OCI-LY7 (cell line): ENCODE data around the gene TSC22D2. TPM values are rescaled to one million over a fixed set of nuclear protein-coding genes. Genes with fewer than 3 reads are reported as not detected.

Experiments used
- BruUV-seq: library from RNA; stranded (reverse); fragments of 400-500 nt; replicated peaks from 2 replicates; lab custom pipeline; 2021; lab: Mats Ljungman, UMichigan
- CTCF ChIA-PET: fragments of 300-600 bp; sonication (Branson Sonifier 250); formaldehyde crosslinking; loops from one replicate; lab custom pipeline; 2022; ENCODE audit warnings: antibody characterized with exemption; ENCODE audit not compliant: unreplicated experiment; lab: Charles Lee
- POLR2A ChIA-PET: fragments of 300-600 bp; sonication (Branson Sonifier 250); formaldehyde crosslinking; loops from one replicate; lab custom pipeline; 2022; ENCODE audit warnings: antibody characterized with exemption; lab: Charles Lee
- DNase-seq: peaks from one replicate; pipeline ENCODE4 v3.0.0-alpha.2; 2015; ENCODE audit warnings: low spot score
- H2AFZ ChIP-seq: fragments of 200-600 bp; sonication (generic), shearing (Covaris generic); 2 replicates; pipeline ENCODE4 v1.6.1; 2014; ENCODE audit warnings: mild to moderate bottlenecking, antibody characterized with exemption, low read length, moderate library complexity
- H3K27ac ChIP-seq: fragments of 200-600 bp; sonication (generic); 2 replicates; pipeline ENCODE4 v1.5.1; 2014; ENCODE audit warnings: mixed run types, low read depth, mild to moderate bottlenecking, moderate library complexity, low read length, inconsistent platforms; ENCODE audit not compliant: poor library complexity, severe bottlenecking
- H3K36me3 ChIP-seq: fragments of 200-600 bp; sonication (generic); 2 replicates; pipeline ENCODE4 v1.6.1; 2014; ENCODE audit warnings: mild to moderate bottlenecking, antibody characterized with exemption, low read length, moderate library complexity, mixed read lengths; ENCODE audit not compliant: insufficient read depth
- H3K4me1 ChIP-seq: fragments of 200-600 bp; sonication (generic); 2 replicates; pipeline ENCODE4 v1.5.1; 2014; ENCODE audit warnings: mild to moderate bottlenecking, low read length; ENCODE audit not compliant: insufficient read depth, poor library complexity, severe bottlenecking
- H3K4me2 ChIP-seq: fragments of 200-600 bp; sonication (generic); 2 replicates; pipeline ENCODE4 v1.6.1; 2014; ENCODE audit warnings: mild to moderate bottlenecking, low read length
- H3K4me3 ChIP-seq: fragments of 200-600 bp; sonication (generic); 2 replicates; pipeline ENCODE4 v1.5.1; 2014; ENCODE audit warnings: mild to moderate bottlenecking, low read depth, low read length; ENCODE audit not compliant: poor library complexity, severe bottlenecking
- H3K79me2 ChIP-seq: fragments of 200-600 bp; sonication (generic); 2 replicates; pipeline ENCODE4 v1.6.1; 2016; ENCODE audit warnings: low read depth, mild to moderate bottlenecking, low read length, moderate library complexity, mixed read lengths; ENCODE audit not compliant: insufficient read depth
- H3K9me2 ChIP-seq: fragments of 200-600 bp; sonication (generic); 2 replicates; pipeline ENCODE4 v1.6.1; 2016; ENCODE audit warnings: mild to moderate bottlenecking, low read length, mixed read lengths; ENCODE audit not compliant: insufficient read depth
- H3K9me3 ChIP-seq: fragments of 200-600 bp; sonication (generic); 2 replicates; pipeline ENCODE4 v1.6.1; 2014; ENCODE audit warnings: mild to moderate bottlenecking, mixed run types, low read length, mixed read lengths
- H4K20me1 ChIP-seq: fragments of 200-600 bp; sonication (generic); 2 replicates; pipeline ENCODE4 v1.6.1; 2014; ENCODE audit warnings: mild to moderate bottlenecking, antibody characterized with exemption, low read length, moderate library complexity, mixed read lengths; ENCODE audit not compliant: insufficient read depth
- CTCF ChIP-seq: fragments of 200-600 bp; sonication (generic); conservative IDR thresholded peaks from 2 replicates; pipeline ENCODE4 v1.5.1; 2014; ENCODE audit warnings: mild to moderate bottlenecking, antibody characterized with exemption, low read length, moderate library complexity, mixed read lengths
- EZH2phosphoT487 ChIP-seq: fragments of 200-600 bp; sonication (generic); IDR thresholded peaks from 2 replicates; pipeline ENCODE4 v1.6.1; 2018; ENCODE audit warnings: low read depth, borderline replicate concordance, mild to moderate bottlenecking, mixed run types, antibody characterized with exemption, low read length, moderate library complexity, mixed read lengths
- intact Hi-C: fragments of 100-400 bp; cut with micrococcal nuclease; formaldehyde crosslinking; loops from one replicate; pipeline ENCODE4 v1.10.0; 2022; ENCODE audit not compliant: unreplicated experiment
- total RNA-seq, 2 experiments: library from RNA; depleted of rRNA in 1 of 2; stranded (reverse); fragments of >200 nt in 1 of 2; shearing (Covaris generic) in 1 of 2; gene quantifications; 2 replicates each; pipeline ENCODE4 v1.2.3, GENCODE V29; 2014 to 2022

The TSC22D2 gene
- total RNA-seq, 2 experiments from 2014 or later, result 5.9 to 24.2 TPM

- no peaks in the 10 kb centered on the region for H3K79me2 ChIP-seq
- H2AFZ ChIP-seq, result no peak overlapping the region
- H3K4me2 ChIP-seq, result no peak overlapping the region
- H3K9me3 ChIP-seq, result no peaks in the 10 kb centered on the region
- H3K27ac ChIP-seq, result no peak overlapping the region
- no peaks in the 10 kb centered on the region for H4K20me1 ChIP-seq
- H3K4me1 ChIP-seq, result peaks cover 4% of the 10 kb centered on the region
- ChIA-PET CTCF (no interaction called here), POLR2A (no interaction called here)
- no peaks in the 10 kb centered on the region for H3K9me2 ChIP-seq
- DNase-seq, result peak; percentile 11
- TF ChIP-seq CTCF, result peak; percentile 57
- no peak for TF ChIP-seq EZH2phosphoT487
- no peaks in the 10 kb centered on the region for H3K36me3 ChIP-seq
- no TSS peak for BruUV-seq
- intact Hi-C loops, result no loop called here
- H3K4me3 ChIP-seq, result no peak overlapping the region
Observed at GRCh38 chr3:150372722-150373121, 35.4 kb upstream of the TSC22D2 start.

GRCh38 chr3:150373234-150373875 lies 34.7 kb upstream of the TSC22D2 start:
- no peaks in the 10 kb centered on the region for H4K20me1 ChIP-seq
- no peak overlapping the region for H3K27ac ChIP-seq
- H3K36me3 ChIP-seq, result no peaks in the 10 kb centered on the region
- intact Hi-C loops, result no loop called here
- H3K9me2 ChIP-seq, result no peaks in the 10 kb centered on the region
- peak overlapping the region; percentile 16 for H3K4me3 ChIP-seq
- H3K9me3 ChIP-seq, result no peaks in the 10 kb centered on the region
- H3K4me2 ChIP-seq, result peak overlapping the region; percentile 39
- ChIA-PET POLR2A (interaction anchor here (0.7 to 1.0 kb wide), 3 partner anchors 11 to 897 kb away, joined by 3 to 5 read pairs (median 3); no protein-coding TSS in a partner anchor), CTCF (no interaction called here)
- peaks cover 4% of the 10 kb centered on the region for H3K4me1 ChIP-seq
- no TSS peak for BruUV-seq
- H2AFZ ChIP-seq, result peak overlapping the region; percentile 78; the same call in 1 of the 2 replicates
- DNase-seq, result no peak
- no peaks in the 10 kb centered on the region for H3K79me2 ChIP-seq
- TF ChIP-seq EZH2phosphoT487 (no peak), CTCF (no peak)

- TF ChIP-seq CTCF (no peak), EZH2phosphoT487 (no peak)
- no peaks in the 10 kb centered on the region for H3K36me3 ChIP-seq
- ChIA-PET POLR2A (no interaction called here), CTCF (no interaction called here)
- H3K4me3 ChIP-seq, result no peak overlapping the region
- H3K4me2 ChIP-seq, result no peak overlapping the region
- no peak overlapping the region for H3K27ac ChIP-seq
- no peak for DNase-seq
- H3K9me2 ChIP-seq, result no peaks in the 10 kb centered on the region
- no peaks in the 10 kb centered on the region for H4K20me1 ChIP-seq
- H3K4me1 ChIP-seq, result peaks cover 4% of the 10 kb centered on the region
- BruUV-seq, result no TSS peak
- H3K79me2 ChIP-seq, result no peaks in the 10 kb centered on the region
- intact Hi-C loops, result no loop called here
- H3K9me3 ChIP-seq, result no peaks in the 10 kb centered on the region
- no peak overlapping the region for H2AFZ ChIP-seq
Observed at GRCh38 chr3:150374975-150375374, 33.1 kb upstream of the TSC22D2 start.
